K562 (cell line): ENCODE results near the gene UBE2QL1. TPM values are rescaled to one million over a fixed set of nuclear protein-coding genes. Genes with fewer than 3 reads are reported as not detected.

Experiments used
- ATAC-seq: fragments of 200-7000 bp; cut with Tn5 transposase; 3 replicates; pipeline ENCODE4 v1.9.1; 2020; ENCODE audit warnings: moderate library complexity
- BruUV-seq: library from RNA; stranded (reverse); fragments of 400-500 nt; replicated peaks from 2 replicates; lab custom pipeline; 2021; lab: Mats Ljungman, UMichigan
- CTCF ChIA-PET: fragments of 300-600 bp; formaldehyde crosslinking; extraction: SDS; loops from one replicate; lab custom pipeline; 2021; ENCODE audit warnings: low intra/inter-chr PET ratio; lab: Yijun Ruan, JAX
- POLR2A ChIA-PET: fragments of 300-600, 350-650 bp; sonication (Branson Sonifier 250); formaldehyde crosslinking; extraction: SDS; loops from one replicate; lab custom pipeline; 2021; ENCODE audit warnings: antibody characterized with exemption, inconsistent platforms; lab: Yijun Ruan, JAX
- DNase-seq, 4 experiments: peaks; one replicate each; pipeline versions ENCODE4 v3.0.0 to v3.0.0-alpha.2; 2011 to 2018; ENCODE audit warnings: low spot score in 3 of 4, mixed read lengths in 3 of 4; ENCODE audit errors: extremely low read depth in 1 of 4
- FAIRE-seq: peaks from 2 replicates; lab custom pipeline; 2011; peaks lifted over from hg19 to GRCh38; lab: Jason Lieb, UNC
- H2AFZ ChIP-seq: 2 replicates; pipeline ENCODE4 v1.6.0; 2011; ENCODE audit warnings: low read depth, low read length, control low read depth, inconsistent platforms
- H3K27ac ChIP-seq: fragments of 200-600 bp; 3 replicates; pipeline ENCODE4 v1.8.0; 2011; ENCODE audit warnings: low read depth, mild to moderate bottlenecking, control low read depth, inconsistent platforms, low read length, moderate library complexity, mixed read lengths; ENCODE audit errors: extremely low read depth
- H3K27me3 ChIP-seq, 2 experiments: fragments of 300-600 bp in 1 of 2; 2 replicates in 1 of 2; 3 replicates in 1 of 2; pipeline versions ENCODE4 v1.6.0 to v1.8.0; 2011; ENCODE audit warnings: inconsistent platforms in 2 of 2, low read length in 2 of 2, mild to moderate bottlenecking in 1 of 2, mixed read lengths in 1 of 2, moderate library complexity in 1 of 2; ENCODE audit not compliant: control insufficient read depth in 2 of 2, insufficient read depth in 2 of 2
- H3K36me3 ChIP-seq: fragments of 300-600 bp; 3 replicates; pipeline ENCODE4 v1.8.0; 2011; ENCODE audit warnings: mild to moderate bottlenecking, low read length, inconsistent platforms; ENCODE audit not compliant: control insufficient read depth, insufficient read depth
- H3K4me1 ChIP-seq, 2 experiments: fragments of 200-600 bp in 1 of 2; replicated peaks in 1 of 2; 2 replicates in 1 of 2; 3 replicates in 1 of 2; pipeline versions ENCODE4 v1.5.1 to v1.8.0; 2011; ENCODE audit warnings: inconsistent platforms in 2 of 2, low read length in 2 of 2, mild to moderate bottlenecking in 1 of 2, mixed read lengths in 1 of 2, moderate library complexity in 1 of 2; ENCODE audit not compliant: control insufficient read depth in 2 of 2, insufficient read depth in 2 of 2
- H3K4me2 ChIP-seq: 2 replicates; pipeline ENCODE4 v1.6.1; 2011; ENCODE audit warnings: low read length, control low read depth, inconsistent platforms, mixed read lengths; ENCODE audit not compliant: insufficient read depth
- H3K4me3 ChIP-seq: fragments of 200-600 bp; sonication (generic), shearing (Covaris generic); 2 replicates; pipeline ENCODE4 v1.5.1; 2016; ENCODE audit warnings: control low read depth, inconsistent platforms
- H3K79me2 ChIP-seq: fragments of 200-600 bp; 3 replicates; pipeline ENCODE4 v1.8.0; 2011; ENCODE audit warnings: low read length, inconsistent platforms; ENCODE audit not compliant: control insufficient read depth, insufficient read depth
- H3K9ac ChIP-seq, 2 experiments: 2 replicates each; pipeline versions ENCODE4 v1.6.0 to v1.6.1; 2011; ENCODE audit warnings: low read depth in 2 of 2, low read length in 2 of 2, control low read depth in 1 of 2, inconsistent platforms in 1 of 2, mild to moderate bottlenecking in 1 of 2, mixed read lengths in 1 of 2; ENCODE audit not compliant: insufficient read depth in 1 of 2
- H3K9me1 ChIP-seq: one replicate; pipeline ENCODE4 v1.6.0; 2011; ENCODE audit warnings: inconsistent platforms, mild to moderate bottlenecking, low read length, moderate library complexity; ENCODE audit not compliant: control insufficient read depth, insufficient read depth
- H3K9me3 ChIP-seq: replicated peaks from 2 replicates; pipeline ENCODE4 v1.5.1; 2011; ENCODE audit warnings: low read depth, low read length, inconsistent platforms; ENCODE audit not compliant: control insufficient read depth, insufficient read depth
- H4K20me1 ChIP-seq: replicated peaks from 2 replicates; pipeline ENCODE4 v1.6.1; 2011; ENCODE audit warnings: low read length, inconsistent platforms, mixed read lengths; ENCODE audit not compliant: control insufficient read depth, insufficient read depth
- FOXP1 ChIP-seq: sonication (generic); formaldehyde crosslinking; IDR thresholded peaks from 2 replicates; pipeline ENCODE4 v1.8.0; 2022; ENCODE audit warnings: mild to moderate bottlenecking, missing genetic modification reagents
- HES1 ChIP-seq: fragments of 450-650 bp; IDR thresholded peaks from 2 replicates; pipeline ENCODE4 v1.6.1; 2016; ENCODE audit warnings: low read depth, mild to moderate bottlenecking, moderate library complexity
- HMG20B ChIP-seq: fragments of 250-450 bp; sonication (Bioruptor Pico); IDR thresholded peaks from 2 replicates; pipeline ENCODE4 v1.5.0; 2021; ENCODE audit warnings: mild to moderate bottlenecking
- MTA1 ChIP-seq: fragments of 450-650 bp; IDR thresholded peaks from 2 replicates; pipeline ENCODE4 v1.6.1; 2017; ENCODE audit warnings: borderline replicate concordance
- POU5F1 ChIP-seq: fragments of 150-350 bp; IDR thresholded peaks from 2 replicates; pipeline ENCODE4 v1.6.1; 2014; ENCODE audit warnings: borderline replicate concordance, low read length, low read depth, mild to moderate bottlenecking; ENCODE audit not compliant: partially characterized antibody
- PTRF ChIP-seq: fragments of 450-650 bp; IDR thresholded peaks from 2 replicates; pipeline ENCODE4 v1.6.1; 2016; ENCODE audit warnings: mild to moderate bottlenecking, missing genetic modification characterization, missing compliant biosample characterization
- TAF9B ChIP-seq: fragments of 450-650 bp; IDR thresholded peaks from 2 replicates; pipeline ENCODE4 v1.6.1; 2018; ENCODE audit warnings: mild to moderate bottlenecking; ENCODE audit not compliant: partially characterized antibody
- ZNF444 ChIP-seq: fragments of 250-450 bp; sonication (Bioruptor Pico); IDR thresholded peaks from 2 replicates; pipeline ENCODE4 v1.4.0; 2020; ENCODE audit warnings: mild to moderate bottlenecking, moderate library complexity
- WGBS: fragments of 100-300 bp; shearing (Covaris generic); methylation state at CpG from one replicate; pipeline ENCODE4 v1.1.6; 2016; ENCODE audit warnings: low coverage, mixed read lengths; ENCODE audit not compliant: insufficient coverage; ENCODE audit errors: missing lambda C conversion rate; 5-methylcytosine and 5-hydroxymethylcytosine counted together
- in situ Hi-C: fragments of 300-500 bp; cut with MboI; formaldehyde crosslinking; loops from 4 replicates; pipeline ENCODE4 v1.15.0; 2018; ENCODE audit warnings: inconsistent platforms, mixed read lengths
- intact Hi-C: fragments of 100-400 bp; cut with micrococcal nuclease; formaldehyde crosslinking; loops from 2 replicates; pipeline ENCODE4 v1.14.2; 2022
- polyA plus RNA-seq, 8 experiments: library from polyadenylated mRNA; depleted of rRNA in 4 of 8; stranded (reverse) in 5 of 8; unstranded in 3 of 8; fragments of >200 nt; fragmentation: Nextera tagmentation in 2 of 8; fragmentation: Illumina TruSeq in 1 of 8; extraction: Ambion mirVana in 2 of 8; extraction: Trizol in 1 of 8; gene quantifications; 2 replicates each; pipeline versions ENCODE4 v1.2.1 to v1.2.3, GENCODE V29; 2011 to 2014; ENCODE audit warnings: inconsistent platforms in 1 of 8, missing spikeins in 1 of 8
- total RNA-seq, 7 experiments: library from RNA; depleted of rRNA in 6 of 7; stranded (reverse); fragments of >200 nt in 6 of 7; fragmentation: Illumina TruSeq in 2 of 7; extraction: Trizol in 2 of 7; gene quantifications; 2 replicates each; pipeline versions ENCODE4 v1.2.1 to v1.2.3, GENCODE V29; 2011 to 2021; ENCODE audit warnings: low replicate concordance in 1 of 7
- TF ChIP-seq, protein P1 (sequence below): fragments of 450-650 bp; formaldehyde crosslinking; IDR thresholded peaks from 2 replicates; pipeline ENCODE4 v1.4.0; 2020; ENCODE audit warnings: mild to moderate bottlenecking
- TF ChIP-seq, protein P2 (sequence below): sonication (generic); formaldehyde crosslinking; IDR thresholded peaks from 2 replicates; pipeline ENCODE4 v1.8.1; 2023; ENCODE audit warnings: mild to moderate bottlenecking, missing genetic modification reagents

The UBE2QL1 gene
- total and polyA plus RNA-seq, 9 of the 15 experiments (the other 6 are each of a cell fraction or from before 2014, with no cell fraction given), result not detected

GRCh38 chr5:6488021-6488420 lies 39.4 kb downstream of the UBE2QL1 start (continued):
- TF ChIP-seq HES1 (no peak), PTRF (tag) (no peak), ZNF444 (no peak)

- FAIRE-seq, result no peak
- no peak overlapping the region for H3K4me2 ChIP-seq
- TF ChIP-seq TAF9B (no peak), POU5F1 (no peak), FOXP1 (CRISPR knock-in tag) (no peak), HMG20B (CRISPR knock-in tag) (no peak), MTA1 (no peak)
- TF ChIP-seq, protein P1, sequence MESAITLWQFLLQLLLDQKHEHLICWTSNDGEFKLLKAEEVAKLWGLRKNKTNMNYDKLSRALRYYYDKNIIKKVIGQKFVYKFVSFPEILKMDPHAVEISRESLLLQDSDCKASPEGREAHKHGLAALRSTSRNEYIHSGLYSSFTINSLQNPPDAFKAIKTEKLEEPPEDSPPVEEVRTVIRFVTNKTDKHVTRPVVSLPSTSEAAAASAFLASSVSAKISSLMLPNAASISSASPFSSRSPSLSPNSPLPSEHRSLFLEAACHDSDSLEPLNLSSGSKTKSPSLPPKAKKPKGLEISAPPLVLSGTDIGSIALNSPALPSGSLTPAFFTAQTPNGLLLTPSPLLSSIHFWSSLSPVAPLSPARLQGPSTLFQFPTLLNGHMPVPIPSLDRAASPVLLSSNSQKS (CRISPR knock-in tag), result no peak
- TF ChIP-seq, protein P2, sequence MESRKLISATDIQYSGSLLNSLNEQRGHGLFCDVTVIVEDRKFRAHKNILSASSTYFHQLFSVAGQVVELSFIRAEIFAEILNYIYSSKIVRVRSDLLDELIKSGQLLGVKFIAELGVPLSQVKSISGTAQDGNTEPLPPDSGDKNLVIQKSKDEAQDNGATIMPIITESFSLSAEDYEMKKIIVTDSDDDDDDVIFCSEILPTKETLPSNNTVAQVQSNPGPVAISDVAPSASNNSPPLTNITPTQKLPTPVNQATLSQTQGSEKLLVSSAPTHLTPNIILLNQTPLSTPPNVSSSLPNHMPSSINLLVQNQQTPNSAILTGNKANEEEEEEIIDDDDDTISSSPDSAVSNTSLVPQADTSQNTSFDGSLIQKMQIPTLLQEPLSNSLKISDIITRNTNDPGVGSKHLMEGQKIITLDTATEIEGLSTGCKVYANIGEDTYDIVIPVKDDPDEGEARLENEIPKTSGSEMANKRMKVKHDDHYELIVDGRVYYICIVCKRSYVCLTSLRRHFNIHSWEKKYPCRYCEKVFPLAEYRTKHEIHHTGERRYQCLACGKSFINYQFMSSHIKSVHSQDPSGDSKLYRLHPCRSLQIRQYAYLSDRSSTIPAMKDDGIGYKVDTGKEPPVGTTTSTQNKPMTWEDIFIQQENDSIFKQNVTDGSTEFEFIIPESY, result no peak
- TF ChIP-seq, all 486 proteins: peak for 0
- Histone ChIP-seq H3K4me3 (no peak overlapping the region), H3K9me3 (no peaks in the 10 kb centered on the region), H3K79me2 (no peaks in the 10 kb centered on the region), H4K20me1 (no peaks in the 10 kb centered on the region), H3K9ac (no peak overlapping the region), H3K27me3 (peaks cover 37 to 47% of the 10 kb centered on the region in 2 experiments; a peak in 4 of 5 replicates), H3K4me1 (no peaks in the 10 kb centered on the region), H2AFZ (no peak overlapping the region), H3K9me1 (no peaks in the 10 kb centered on the region), H3K27ac (no peak overlapping the region), H3K36me3 (no peaks in the 10 kb centered on the region)
- WGBS, result 26% methylated on average over 10 of the region's 10 CpGs
- intact Hi-C loops, result no loop called here
- no peak for ATAC-seq
- DNase-seq, result no peak
- no TSS peak for BruUV-seq
- POLR2A ChIA-PET, result no interaction called here
- CTCF ChIA-PET, result no interaction called here
- in situ Hi-C loops, result no loop called here
Measured at GRCh38 chr5:6489643-6490185, 41.1 kb downstream of the UBE2QL1 start.
